Activated T-cell treated with anti-CD3 and anti-CD28 coated beads, Interleukin-2, amount 50 U/mL, for 48 hours (primary cell): ENCODE results near the gene MYH15.

Experiments used
- DNase-seq, 2 experiments: peaks; one replicate each; pipeline ENCODE4 v3.0.0-alpha.2; 2020

Gene MYH15

DNA sequence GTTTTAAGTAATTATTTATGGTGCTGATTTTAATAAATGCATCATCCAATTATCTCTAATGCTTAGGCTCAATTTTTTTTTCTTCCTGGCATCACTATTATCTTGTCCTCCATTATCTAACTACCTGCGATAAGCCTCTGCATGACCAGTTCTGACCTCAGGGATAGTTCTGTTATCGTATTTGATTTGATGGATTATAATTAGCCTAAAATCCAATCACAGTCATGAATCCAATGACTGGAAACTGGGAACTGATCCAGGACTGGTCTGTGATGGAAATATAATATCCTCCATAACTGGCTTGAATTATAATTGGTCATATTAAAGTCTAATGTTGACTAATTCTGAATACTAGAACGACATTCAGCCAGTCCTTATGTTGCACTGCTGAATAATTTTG lies 1.1 kb downstream of the MYH15 start:
- no peak for DNase-seq

DNA sequence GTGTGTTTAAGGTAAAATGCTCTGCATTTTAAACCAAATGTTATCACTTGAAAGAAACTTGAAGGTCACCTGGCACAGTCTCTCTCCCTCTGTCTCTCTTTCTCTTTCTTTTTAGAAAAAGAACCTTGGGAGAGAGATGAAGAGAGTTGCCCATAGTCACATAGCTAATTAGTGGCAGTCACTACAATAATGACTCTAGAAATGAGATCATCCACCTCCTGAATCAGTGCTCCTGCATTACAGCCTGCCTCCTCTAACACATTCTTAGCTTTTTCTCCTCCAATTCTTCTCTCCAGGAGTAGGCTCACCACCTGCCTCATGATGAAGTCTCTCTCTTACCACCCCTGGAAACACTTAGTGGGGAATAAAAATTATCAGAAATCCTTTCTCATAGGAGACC lies 2.5 kb downstream of the MYH15 start:
- DNase-seq = no peak

DNA sequence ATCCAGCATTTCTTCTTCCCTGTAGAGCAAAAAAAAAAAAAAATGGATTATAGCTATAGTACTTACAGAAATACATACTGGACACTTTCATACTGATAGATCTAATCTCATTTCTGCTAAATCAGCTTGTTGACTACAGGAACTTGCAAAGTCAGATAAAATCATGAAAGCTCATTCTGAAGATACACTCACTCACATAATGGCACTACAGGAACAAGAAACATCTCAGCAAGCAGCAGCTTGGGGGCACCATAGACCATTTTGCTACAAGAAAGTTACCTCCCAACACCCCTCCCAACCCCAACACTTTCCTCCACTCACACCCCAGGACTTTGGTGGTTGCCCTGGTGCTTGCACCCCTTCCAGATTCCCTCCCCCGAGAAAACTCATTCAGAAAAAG lies 4.6 kb downstream of the MYH15 start:
- no peak for DNase-seq

DNA sequence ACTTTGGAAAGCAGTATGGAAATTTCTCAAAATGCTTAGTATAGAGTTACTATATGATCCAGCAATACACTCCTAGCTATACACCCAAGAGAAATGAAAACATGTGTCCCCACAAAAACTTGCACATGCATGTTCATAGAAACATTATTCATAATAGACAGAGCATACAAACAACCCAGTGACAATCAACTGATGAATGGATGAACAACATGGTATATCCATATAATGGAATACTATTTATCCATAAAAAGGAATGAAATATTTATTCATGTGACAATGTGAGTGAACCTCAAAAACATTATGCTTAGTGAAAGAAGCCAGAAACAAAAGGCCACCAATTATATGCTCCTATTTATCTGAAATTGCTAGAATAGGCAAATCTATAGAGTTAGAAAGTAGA lies 6.7 kb downstream of the MYH15 start:
- no peak for DNase-seq

DNA sequence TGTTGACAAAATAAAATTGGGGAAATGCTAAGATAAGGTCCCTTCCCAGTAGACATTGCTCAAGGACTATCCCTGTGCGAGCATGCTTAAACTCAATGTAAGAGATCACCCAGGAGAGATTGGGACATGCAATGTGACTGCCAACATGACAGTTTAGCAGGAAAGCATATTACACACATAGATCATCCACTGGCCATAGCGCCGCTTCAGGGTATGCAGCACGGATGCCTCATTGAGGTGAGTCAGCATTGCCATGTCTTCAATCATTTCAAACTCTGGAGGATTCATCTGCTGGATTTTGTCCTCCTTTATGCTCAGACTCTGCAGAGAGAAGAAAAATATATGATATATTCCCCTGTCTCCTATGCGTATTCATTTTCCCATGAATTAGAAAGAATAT lies 8.9 kb downstream of the MYH15 start:
- DNase-seq = no peak

DNA sequence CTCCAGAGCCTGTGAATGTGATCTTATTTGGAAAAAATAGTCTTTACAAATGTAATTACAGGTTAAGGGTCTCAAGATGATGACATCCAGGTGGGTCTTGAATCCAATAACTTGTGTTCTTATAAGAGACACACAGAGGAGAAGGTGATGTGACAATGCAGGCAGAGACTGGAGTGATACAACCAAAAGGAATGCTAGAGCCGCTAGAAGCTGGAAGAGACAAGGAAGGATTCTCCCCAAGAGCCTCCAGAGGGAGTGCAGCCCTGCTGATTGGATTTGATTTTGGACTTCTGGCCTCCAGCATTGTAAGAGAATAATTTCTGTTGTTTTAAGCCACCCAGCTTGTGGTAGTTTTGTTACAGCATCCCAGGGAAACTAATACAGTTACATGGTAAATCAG lies 9.7 kb downstream of the MYH15 start:
- no peak for DNase-seq

DNA sequence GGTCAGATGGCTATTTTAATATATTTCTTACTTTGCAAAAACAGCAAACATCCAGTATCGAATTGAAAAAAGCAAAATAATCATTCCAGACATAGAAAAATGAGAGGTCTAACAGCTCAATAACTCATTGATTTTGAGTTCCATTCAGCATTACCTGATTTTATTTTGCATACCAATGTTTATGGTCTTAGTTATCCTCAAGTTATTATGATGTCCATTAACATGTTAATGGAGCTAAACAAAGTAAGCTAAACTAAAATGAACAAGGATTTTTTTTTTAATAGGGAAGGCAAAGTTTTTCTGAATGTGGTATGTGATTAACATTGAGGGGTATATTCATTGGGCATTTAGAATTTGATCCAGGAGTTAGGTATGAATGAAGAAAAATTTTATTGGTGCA lies 13.1 kb downstream of the MYH15 start:
- no peak for DNase-seq

DNA sequence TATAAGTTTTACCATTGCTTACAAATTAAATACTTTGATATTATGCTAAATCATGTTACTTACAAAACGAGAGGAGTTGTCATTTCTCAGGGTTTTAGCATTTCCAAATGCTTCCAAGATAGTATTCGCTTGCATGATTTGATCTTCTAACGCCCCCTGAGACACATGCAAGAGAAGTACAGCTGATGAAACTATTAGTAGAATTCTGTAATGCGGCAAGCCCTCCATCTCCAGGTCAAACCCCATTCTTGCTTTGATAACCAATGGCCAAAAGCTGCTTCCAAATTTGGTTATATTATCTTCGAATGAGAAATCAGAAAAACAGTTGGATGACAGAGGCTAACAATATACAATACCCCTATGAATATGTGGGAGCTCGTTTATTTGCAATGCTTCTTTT lies 14.7 kb downstream of the MYH15 start:
- no peak for DNase-seq

DNA sequence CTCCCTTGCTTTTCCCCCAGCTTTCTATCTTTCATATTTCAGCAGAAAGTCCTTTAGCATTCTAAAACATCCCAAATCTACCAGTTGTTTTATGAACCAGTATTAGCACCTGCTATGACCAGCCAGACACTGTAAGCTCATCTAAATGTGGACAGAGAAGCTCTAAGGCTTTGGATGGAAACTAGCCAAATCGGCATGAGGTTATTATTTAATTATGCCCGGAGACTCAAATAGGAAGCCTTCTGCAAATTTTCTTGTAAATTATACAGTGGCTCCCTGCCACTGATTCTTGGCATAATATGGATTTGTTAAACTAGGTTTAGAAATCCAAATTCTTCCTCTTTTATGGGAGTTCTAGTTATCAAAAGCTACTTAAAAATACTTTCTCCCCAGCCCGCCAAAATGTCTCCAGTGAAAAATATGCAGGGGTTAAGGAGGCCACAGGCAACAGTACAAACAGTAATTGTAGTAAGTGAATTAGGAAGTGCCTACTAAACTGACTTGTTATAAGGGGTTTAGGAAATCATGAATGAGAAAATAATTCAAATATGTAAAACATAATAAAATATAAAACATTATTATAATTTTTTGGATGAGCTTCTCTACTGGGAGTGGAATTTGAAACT lies 15.4 kb downstream of the MYH15 start:
- no peak for DNase-seq

DNA sequence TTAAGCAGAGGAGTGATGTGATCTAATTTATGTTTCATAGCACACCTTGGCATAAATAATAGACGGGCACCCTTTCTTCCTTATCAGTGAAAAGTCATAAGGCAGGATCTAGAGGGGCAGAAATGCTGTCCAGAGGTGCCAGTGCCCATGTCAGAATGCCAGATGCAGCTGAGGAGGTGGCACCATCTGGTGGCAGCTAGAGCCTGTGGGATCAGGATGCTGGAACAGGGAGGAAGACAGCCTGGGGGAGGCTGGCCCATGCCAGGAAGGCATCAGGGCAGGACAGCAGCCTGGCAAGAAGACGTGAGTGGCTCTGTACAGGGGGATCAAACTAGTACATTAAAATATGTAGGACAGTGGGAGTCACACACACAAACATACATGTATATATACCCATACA lies 16.5 kb downstream of the MYH15 start:
- DNase-seq = no peak

DNA sequence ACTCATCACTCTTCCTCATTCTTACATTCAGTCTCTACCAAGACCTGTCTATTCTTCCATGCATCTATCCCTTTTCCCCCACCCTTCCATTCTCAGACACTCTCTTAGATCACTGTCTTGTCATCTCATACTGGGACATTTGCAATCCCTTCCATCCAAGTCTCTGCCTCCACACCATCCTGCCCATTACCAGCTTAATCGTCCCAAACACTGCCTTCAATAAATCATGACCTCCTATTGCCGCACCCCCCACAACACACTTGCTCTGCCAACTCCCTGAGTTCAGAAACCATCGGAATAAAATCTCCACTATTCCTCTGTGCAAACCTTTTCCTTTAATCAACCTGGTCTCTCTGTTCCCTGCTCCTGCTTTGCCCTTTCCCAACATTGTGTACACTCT lies 18.9 kb downstream of the MYH15 start:
- no peak for DNase-seq

DNA sequence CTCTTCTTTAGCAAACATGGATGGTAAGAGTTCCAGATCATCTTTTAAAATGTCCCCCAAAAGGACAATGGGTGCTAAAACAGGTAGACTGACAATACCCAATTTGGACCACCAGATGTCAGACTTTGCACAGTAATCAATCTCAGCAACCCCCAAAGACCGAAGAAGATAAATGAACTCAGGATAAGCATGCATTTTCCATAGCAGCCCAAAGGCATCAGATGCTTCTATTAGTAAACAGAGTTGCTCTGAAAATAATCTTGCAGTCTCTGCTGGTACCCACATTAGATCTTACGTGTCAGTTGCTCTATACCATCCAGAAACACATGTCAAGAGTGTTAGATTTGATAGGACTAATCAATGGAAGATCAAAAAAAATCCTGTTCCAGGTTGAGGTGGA lies 20.6 kb downstream of the MYH15 start:
- peak in 1 of 2 experiments; percentile 35 for DNase-seq

DNA sequence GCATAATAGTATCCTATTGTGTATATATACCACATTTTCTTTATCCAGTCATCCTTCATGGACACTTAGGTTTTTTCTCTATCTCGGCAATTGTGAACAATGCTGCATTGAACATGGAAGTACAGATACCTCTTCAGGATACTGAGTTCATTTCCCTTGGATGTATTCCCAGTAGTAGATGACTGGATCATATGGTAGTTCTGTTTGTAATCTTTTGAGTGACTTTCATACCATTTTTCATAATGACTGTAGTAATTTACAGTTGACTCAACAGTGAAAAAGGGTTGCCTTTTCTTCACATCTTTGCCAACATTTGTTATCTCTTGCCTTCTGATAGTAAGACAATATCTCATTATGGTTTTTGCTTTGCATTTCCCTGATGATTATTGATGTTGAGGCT lies 21.8 kb downstream of the MYH15 start:
- no peak for DNase-seq

DNA sequence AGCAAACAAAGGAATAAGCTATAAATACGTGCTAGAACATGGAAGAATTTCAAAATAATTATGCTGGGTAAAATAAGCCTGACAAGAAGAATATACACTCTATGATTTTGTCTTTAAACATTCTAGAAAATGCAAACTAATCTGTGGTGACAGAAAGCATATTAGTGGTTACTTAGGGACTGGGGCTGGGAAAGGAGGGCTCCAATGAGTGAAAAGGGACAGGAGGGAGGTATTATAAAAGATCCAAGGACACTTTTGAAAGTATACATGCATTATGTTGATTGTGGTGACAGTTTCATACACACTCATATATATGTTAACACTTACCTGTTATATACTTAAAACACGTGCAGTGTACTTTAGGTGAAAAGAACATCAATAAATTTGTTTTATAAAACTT lies 23.0 kb downstream of the MYH15 start:
- DNase-seq = no peak

DNA sequence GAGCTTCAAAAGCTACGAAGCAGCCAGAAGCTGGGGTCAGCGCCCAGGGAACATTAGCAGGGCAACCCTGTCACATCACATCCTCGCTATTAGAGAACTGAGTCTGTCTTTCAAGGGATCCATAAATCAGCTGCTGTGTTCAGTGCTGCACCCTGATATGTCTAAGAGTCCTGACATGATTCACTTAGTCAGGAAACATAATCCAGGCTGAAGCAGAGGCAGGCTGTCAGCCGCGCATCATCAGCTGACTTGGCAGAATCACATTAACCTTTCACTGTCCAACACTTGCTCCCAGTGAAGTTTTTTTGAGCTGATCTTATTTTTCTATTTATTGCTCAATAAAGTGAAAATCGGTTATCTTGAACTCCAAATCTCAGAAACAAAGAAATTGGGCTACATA lies 23.5 kb downstream of the MYH15 start:
- DNase-seq = no peak

DNA sequence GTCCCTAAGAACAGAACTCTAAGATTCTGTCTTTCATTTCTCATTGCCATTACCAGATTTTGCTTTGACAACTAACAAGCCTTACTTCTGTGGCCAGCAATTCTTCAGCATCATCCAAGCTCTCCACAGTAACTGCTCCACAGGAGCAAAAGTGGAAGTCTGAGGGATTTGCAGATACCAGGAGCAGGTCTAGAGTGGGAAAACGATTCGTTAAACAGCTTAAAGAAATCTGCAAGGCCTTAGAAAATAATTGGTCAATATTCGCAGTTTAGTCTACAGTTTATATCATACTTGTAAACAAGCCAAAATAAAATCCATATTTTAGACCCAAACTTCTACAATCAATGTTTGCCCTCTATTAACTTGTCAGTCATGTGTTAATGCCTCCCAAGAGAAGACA lies 24.1 kb downstream of the MYH15 start:
- no peak for DNase-seq

DNA sequence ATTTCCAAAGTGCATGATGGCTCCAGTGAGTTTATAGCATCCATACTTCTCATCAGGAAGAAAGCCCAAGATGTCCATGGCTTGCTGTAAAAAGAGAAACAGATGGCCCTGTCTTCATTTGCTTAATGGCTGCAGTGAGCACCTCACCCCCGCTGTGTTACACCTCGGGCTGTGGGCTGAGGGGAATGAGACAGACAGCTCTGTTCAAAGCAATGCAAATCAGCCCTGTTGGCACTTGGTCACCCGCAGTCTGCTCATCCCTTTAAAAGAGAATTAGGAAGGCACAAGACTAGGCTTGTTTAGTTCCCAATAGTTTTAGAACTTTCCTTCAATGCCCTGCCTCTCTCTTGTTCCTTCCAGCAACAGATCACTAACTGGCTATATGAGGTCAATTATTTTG lies 25.2 kb downstream of the MYH15 start:
- no peak for DNase-seq

DNA sequence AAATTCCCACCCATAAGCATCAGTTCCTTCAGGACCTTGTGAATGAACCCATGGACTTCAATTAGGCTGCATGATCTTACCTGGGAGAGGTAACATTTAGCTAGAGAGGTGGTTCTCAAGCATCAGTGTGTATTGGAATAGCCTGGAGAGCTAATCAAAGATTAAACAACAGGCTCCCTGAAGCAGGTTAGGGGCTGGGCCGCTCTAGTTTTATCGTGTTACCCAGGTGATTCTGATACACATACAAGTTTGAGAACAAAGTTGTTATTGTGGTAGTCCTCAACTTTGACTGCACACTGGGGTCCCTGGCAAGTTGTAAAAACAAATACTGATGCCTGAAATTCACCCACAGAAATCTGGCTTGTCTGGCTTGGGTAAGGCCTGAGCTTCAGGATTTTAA lies 31.2 kb downstream of the MYH15 start:
- no peak for DNase-seq

DNA sequence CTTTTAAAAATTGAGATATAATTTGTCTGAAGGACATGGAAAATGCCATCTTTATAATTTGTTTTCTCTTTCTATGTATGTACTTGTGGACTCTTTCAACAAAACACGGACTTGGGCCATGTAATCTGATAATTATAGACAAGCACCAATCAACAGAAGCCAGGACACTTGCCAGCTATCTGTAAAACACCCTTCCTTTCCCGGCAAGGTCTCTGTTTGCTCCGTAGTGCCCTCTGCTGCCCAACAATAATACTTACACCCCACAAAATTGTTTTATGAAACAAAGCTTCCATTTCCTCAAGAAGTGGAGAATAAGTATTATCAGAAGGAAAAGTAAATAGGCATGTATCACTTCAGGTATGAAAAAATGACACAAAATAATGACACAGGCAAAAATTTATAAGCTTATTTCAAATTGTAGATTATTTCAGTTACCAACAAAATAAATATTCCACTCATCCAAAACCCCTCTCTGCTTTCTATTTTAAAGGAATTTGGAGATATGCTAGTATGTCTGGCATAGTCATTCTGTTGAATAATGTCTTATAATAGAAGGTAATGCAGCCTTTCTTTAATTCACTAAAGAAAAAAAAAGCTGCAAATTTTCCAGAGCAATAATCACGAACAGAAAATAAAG lies 32.8 kb downstream of the MYH15 start:
- DNase-seq = peak; percentile 55 to 67

DNA sequence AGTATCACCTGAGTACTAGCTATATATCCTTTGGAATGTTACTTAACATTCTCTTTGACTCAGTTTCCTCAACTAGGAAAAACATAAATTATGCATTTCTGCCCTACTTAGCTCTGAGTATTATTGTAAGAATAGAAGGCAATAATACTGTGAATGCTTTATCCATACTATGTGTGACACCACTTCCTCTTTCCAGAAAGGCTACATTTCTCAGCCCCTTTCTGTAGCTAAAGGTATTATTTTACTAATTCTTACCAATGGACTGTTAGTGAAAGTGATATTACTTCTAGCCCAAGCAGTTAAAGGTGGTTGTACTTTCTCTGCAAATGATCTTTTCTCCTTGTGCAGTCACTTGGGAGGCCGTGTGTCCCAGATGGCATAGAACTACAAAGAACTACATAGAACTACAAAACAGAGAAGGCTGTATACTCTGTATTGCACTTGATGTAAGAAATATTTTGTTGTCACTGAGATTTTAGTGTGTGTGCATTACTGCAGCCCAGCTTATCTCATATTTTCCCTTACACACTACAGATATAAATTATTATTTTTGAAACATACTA lies 35.1 kb downstream of the MYH15 start:
- DNase-seq = no peak

DNA sequence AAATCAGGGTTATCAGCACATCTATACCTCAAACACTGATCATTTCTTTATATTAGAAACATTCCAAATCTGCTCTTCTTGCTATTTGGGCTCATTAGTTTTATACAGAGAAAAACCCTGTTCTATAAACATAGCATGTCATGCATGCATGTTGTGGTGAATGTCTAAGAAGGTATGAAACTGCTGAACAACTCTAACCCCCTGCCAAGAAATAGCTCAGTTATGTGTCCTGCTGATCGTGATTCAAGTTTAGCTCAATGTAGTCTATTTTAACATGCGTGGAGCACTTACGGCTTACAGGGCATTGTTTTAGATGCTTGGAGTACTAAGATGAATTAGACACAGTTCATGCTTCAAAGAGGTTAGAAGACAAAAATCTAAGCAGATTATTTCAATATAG lies 35.8 kb downstream of the MYH15 start:
- DNase-seq = no peak

DNA sequence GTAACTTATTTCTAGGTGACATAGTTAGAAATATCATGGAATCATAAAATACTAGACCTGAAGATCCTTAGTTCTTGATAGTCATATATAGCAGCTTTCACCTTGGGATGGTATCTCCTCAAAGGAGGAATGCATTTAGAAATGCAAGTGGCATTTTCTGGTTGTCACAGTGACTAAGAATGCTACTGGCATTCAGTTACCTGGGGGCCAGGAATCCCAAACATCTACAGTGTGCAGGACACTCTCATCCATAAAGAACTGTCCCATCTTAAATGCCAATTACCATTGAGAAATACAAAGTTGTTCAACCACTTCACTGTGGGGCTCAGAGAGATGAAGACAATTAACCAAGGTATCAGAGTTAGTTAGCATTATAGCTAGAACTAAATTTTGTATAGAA lies 36.7 kb downstream of the MYH15 start:
- no peak for DNase-seq

DNA sequence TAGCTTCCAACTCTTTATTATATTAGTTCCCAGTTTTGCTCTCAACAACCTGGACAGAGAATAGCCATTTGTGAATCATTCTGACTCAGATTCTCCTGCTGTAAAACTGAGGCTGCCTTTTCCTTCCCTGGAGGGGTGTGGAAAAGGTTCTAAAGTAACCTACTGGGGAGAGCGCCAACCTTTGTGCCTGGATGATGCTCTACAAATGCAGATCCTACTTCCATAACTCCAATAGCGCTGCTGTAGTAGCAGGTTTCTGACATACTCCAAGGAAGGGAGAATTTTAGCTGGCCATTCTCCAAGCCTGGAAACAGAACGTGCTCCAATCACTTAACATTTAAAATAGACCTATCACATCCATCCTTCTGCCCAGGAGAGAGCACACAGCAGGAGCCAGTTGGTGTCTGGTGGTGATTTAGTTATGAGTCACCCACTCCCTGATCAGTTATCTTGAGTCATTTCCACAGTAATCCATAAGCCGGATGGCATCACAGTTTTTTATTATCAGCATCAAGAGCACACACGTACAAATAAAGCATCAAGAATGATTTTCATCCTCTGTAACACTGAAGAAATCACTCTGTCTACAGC lies 38.3 kb downstream of the MYH15 start:
- no peak for DNase-seq

DNA sequence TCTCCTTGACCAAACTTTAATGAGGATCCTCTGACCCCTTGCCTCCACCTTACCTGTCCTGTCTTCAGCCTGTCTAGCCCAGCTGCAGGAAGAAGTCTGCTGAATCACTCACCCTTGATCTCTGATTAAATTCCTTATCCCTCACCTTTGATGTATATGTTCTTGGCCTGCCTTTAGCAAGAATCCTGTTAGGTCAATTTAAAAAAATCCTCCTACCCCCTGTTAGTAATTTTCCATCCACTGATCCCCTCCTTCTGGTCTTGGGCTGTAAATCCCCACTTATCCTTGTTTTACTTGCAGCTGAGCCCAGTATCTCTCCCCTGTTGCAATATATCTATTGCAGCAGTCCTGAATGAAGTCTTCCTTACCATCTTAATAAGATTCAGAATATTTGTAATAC lies 39.0 kb downstream of the MYH15 start:
- no peak for DNase-seq

DNA sequence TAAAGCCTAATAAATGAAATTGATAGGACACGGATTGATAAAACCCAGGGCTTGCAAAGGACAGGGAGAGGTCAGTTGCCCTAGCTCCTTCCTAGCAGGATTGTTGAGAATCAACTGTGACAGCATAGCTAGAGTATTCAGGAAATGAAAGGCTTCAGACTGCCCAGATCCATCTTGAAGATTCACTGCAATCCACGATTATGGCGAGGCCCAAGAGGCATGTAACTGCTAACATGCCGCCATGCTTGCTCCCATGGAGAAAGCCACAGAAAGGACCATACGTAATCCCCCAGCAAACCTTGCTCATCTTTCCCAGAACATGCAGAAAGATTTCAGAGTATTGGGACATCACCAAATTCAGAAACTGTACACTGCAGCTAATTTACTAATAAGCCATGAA lies 41.3 kb downstream of the MYH15 start:
- no peak for DNase-seq
